Uterus (tissue), 2 donors: ENCODE measurements around the gene RNF112.

Experiments used
- POLR2A ChIP-seq, 2 donors: fragments of 450-650 bp; IDR thresholded peaks; one replicate each; pipeline ENCODE4 v1.6.1; 2016; ENCODE audit warnings: antibody characterized with exemption in 2 of 2, mild to moderate bottlenecking in 1 of 2, moderate library complexity in 1 of 2
- TF ChIP-seq, protein P1 (sequence below), 4 experiments: fragments of 200-600 bp in 2 of 4; fragments of 450-650 bp in 2 of 4; sonication (generic) in 2 of 4; IDR thresholded peaks; one replicate each; pipeline ENCODE4 v1.5.1; 2016 to 2019; ENCODE audit warnings: antibody characterized with exemption in 4 of 4, mild to moderate bottlenecking in 2 of 4, moderate library complexity in 1 of 4

DNA sequence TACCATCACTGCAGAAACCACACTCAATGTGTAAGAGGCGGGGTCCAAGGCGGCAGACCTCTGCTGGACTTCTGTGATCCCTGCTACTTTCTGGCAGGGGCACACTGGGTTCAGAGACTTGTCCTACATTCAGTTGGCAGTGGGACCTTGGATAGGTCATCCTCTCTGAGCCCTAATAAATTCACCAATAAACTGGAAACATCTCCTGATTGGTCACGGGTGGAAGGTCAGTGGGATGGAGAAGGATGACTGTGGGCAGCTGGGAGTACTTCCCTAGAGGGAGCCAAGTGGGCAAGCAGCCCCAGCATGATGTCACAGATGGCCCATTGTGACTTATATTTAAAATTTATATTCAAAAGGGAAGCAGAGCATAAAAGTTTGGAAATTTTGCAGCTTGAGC, 49.7 kb downstream of the RNF112 start:
- TF ChIP-seq, protein P1, sequence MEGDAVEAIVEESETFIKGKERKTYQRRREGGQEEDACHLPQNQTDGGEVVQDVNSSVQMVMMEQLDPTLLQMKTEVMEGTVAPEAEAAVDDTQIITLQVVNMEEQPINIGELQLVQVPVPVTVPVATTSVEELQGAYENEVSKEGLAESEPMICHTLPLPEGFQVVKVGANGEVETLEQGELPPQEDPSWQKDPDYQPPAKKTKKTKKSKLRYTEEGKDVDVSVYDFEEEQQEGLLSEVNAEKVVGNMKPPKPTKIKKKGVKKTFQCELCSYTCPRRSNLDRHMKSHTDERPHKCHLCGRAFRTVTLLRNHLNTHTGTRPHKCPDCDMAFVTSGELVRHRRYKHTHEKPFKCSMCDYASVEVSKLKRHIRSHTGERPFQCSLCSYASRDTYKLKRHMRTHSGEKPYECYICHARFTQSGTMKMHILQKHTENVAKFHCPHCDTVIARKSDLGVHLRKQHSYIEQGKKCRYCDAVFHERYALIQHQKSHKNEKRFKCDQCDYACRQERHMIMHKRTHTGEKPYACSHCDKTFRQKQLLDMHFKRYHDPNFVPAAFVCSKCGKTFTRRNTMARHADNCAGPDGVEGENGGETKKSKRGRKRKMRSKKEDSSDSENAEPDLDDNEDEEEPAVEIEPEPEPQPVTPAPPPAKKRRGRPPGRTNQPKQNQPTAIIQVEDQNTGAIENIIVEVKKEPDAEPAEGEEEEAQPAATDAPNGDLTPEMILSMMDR (IDR thresholded peaks at IDR 0.05), result no peak
- no peak for TF ChIP-seq POLR2A (IDR thresholded peaks at IDR 0.05)
